Measurements from ENCODE around the gene PCSK5.

DNA sequence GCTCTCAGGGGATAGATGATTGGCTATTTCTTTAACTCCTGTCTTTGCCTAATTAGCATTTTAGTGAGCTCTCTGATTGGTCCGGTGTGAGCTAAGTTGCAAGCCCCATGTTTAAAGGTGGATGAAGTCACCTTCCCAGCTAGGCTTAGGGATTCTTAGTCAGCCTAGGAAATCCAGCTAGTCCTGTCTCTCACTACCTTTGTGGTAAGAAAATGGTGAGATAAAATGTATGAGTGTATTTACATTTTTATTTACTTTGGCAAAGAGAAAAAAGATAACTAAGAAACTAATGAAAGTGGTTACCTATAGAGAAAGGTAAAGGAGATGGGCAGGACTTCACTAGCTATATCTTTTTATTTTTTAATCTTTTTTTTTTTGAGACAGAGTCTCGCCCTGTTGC, 357.0 kb downstream of the PCSK5 start:
- no peak for TF ChIP-seq POLR2A (IDR thresholded peaks at IDR 0.05; ENCODE audit: low read length)
- TF ChIP-seq GATA1 (IDR thresholded peaks at IDR 0.05; ENCODE audit: low read depth, low read length), result no peak
